ENCODE data around the gene ZNF91. TPM values are rescaled to one million over a fixed set of nuclear protein-coding genes. Genes with fewer than 3 reads are reported as not detected.
"Not testable (repeated sequence)": the region's sequence is repeated elsewhere in the genome, so short reads cannot be mapped to it uniquely, and the experiment has no call there.

ZNF91 gene
- polyA plus RNA-seq (ENCODE audit: insufficient read length in 3 of 3), result 10 to 100 TPM; 46.6 to 67.2 (median 54.6) TPM
- long read RNA-seq, donor 1, full-length matches to known transcripts, result 12 of 17 reads
- long read RNA-seq, donor 1, partial matches to known transcripts, result 5 of 17 reads
- long read RNA-seq, donor 1, other reads (novel, unspliced or antisense), result 0 of 17 reads
- long read RNA-seq, donor 2, full-length matches to known transcripts, result 13 of 13 reads
- long read RNA-seq, donor 2, partial matches to known transcripts, result 0 of 13 reads
- long read RNA-seq, donor 2, other reads (novel, unspliced or antisense), result 0 of 13 reads
- long read RNA-seq, donor 3, full-length matches to known transcripts, result 23 of 23 reads
- long read RNA-seq, donor 3, partial matches to known transcripts, result 0 of 23 reads
- long read RNA-seq, donor 3, other reads (novel, unspliced or antisense), result 0 of 23 reads
- long read RNA-seq, donor 4, full-length matches to known transcripts, result 40 of 40 reads
- long read RNA-seq, donor 4, partial matches to known transcripts, result 0 of 40 reads
- long read RNA-seq, donor 4, other reads (novel, unspliced or antisense), result 0 of 40 reads
- long read RNA-seq, donor 5, full-length matches to known transcripts, result 66 of 66 reads
- long read RNA-seq, donor 5, partial matches to known transcripts, result 0 of 66 reads
- long read RNA-seq, donor 5, other reads (novel, unspliced or antisense), result 0 of 66 reads
- long read RNA-seq, donor 6, full-length matches to known transcripts, result 43 of 48 reads
- long read RNA-seq, donor 6, partial matches to known transcripts, result 5 of 48 reads
- long read RNA-seq, donor 6, other reads (novel, unspliced or antisense), result 0 of 48 reads
- long read RNA-seq, donor 7, full-length matches to known transcripts, result 17 of 17 reads
- long read RNA-seq, donor 7, partial matches to known transcripts, result 0 of 17 reads
- long read RNA-seq, donor 7, other reads (novel, unspliced or antisense), result 0 of 17 reads
- long read RNA-seq, donor 8, full-length matches to known transcripts, result 52 of 52 reads
- long read RNA-seq, donor 8, partial matches to known transcripts, result 0 of 52 reads
- long read RNA-seq, donor 8, other reads (novel, unspliced or antisense), result 0 of 52 reads
- long read RNA-seq, donor 9, full-length matches to known transcripts, result 15 of 15 reads
- long read RNA-seq, donor 9, partial matches to known transcripts, result 0 of 15 reads
- long read RNA-seq, donor 9, other reads (novel, unspliced or antisense), result 0 of 15 reads
- long read RNA-seq, donor 10, full-length matches to known transcripts, result 19 of 19 reads
- long read RNA-seq, donor 10, partial matches to known transcripts, result 0 of 19 reads
- long read RNA-seq, donor 10, other reads (novel, unspliced or antisense), result 0 of 19 reads
- long read RNA-seq, donor 11, full-length matches to known transcripts, result 12 of 12 reads
- long read RNA-seq, donor 11, partial matches to known transcripts, result 0 of 12 reads
- long read RNA-seq, donor 11, other reads (novel, unspliced or antisense), result 0 of 12 reads
- long read RNA-seq, donor 12, full-length matches to known transcripts, result 14 of 14 reads
- long read RNA-seq, donor 12, partial matches to known transcripts, result 0 of 14 reads
- long read RNA-seq, donor 12, other reads (novel, unspliced or antisense), result 0 of 14 reads
- long read RNA-seq, donor 13, full-length matches to known transcripts, result 36 of 36 reads
- long read RNA-seq, donor 13, partial matches to known transcripts, result 0 of 36 reads
- long read RNA-seq, donor 13, other reads (novel, unspliced or antisense), result 0 of 36 reads
- long read RNA-seq, donor 14, full-length matches to known transcripts, result 17 of 17 reads
- long read RNA-seq, donor 14, partial matches to known transcripts, result 0 of 17 reads
- long read RNA-seq, donor 14, other reads (novel, unspliced or antisense), result 0 of 17 reads
- long read RNA-seq, donor 15, full-length matches to known transcripts, result 12 of 12 reads
- long read RNA-seq, donor 15, partial matches to known transcripts, result 0 of 12 reads
- long read RNA-seq, donor 15, other reads (novel, unspliced or antisense), result 0 of 12 reads
- long read RNA-seq, donor 16, full-length matches to known transcripts, result 82 of 82 reads
- long read RNA-seq, donor 16, partial matches to known transcripts, result 0 of 82 reads
- long read RNA-seq, donor 16, other reads (novel, unspliced or antisense), result 0 of 82 reads

DNA sequence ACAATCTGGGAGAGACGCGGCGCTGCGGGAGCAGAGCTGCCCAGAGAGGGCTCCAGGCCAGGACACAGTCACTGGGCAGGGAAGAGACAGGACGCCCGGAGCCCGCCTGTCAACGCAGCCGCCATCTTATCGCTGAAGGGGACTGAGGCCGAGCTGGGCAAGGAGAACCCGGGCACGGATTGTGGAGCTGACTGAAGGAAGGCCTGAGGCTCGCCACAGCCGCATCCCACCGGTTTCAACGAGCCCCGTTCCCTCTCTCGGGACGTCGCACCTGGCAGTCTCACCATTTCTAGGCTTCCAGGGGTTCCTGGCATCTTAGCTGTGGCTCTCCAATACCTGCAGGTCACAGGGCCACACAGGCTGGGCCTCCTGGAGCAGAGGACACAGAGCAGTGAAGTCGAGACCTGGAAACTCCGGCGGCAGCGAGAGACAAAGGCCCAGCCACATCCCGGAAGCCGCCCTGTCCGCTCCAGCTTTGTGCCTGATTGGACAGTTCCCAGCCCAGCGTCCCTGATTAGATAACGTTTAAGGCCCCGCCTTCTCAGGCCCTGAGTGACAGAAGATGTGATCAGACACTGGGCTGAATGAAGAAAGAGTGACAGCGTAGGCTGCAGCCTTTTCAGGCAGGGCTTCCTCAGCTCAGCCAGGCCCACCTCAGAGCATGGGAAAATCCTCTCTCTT lies at the start of gene ZNF91:
Gene ZNF91 (minus strand): TSS at position 431 of the 681 bp plus-strand sequence. CDS start 117 bp downstream, at position 314.
- peak; percentile 85 to 98 (median 92) for DNase-seq (ENCODE audit: extremely low read depth in 1 of 11, low read depth in 9 of 11, low spot score in 4 of 11)

GRCh38 chr19:23440791-23441190 lies 45.5 kb upstream of the ZNF91 start:
- no peak for DNase-seq (ENCODE audit: extremely low read depth in 1 of 11, low read depth in 9 of 11, low spot score in 4 of 11)

- no peak for DNase-seq (ENCODE audit: extremely low read depth in 1 of 11, low read depth in 9 of 11, low spot score in 4 of 11)
These were observed 44.9 kb upstream of the ZNF91 start for GRCh38 chr19:23440207-23440606.

DNA sequence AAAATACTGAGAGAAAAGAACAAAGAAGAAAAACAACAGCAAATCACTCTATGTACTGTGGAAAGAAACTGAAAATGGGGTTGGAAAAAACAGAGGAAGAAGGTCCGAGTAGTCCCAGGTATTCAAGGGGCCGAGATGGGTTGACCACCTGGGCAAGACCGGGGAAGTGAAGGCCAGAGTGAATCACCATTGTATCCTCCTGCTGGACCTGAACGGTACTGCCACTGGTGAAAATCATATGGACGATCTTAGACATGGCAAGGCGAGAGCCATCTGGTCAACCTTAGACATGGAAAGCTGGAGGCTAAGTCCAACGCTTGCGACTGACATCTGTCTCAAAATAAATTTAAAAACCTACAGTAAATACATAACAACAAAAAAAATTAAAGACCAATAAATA lies 44.4 kb upstream of the ZNF91 start:
- DNase-seq (ENCODE audit: extremely low read depth in 1 of 11, low read depth in 9 of 11, low spot score in 4 of 11), result no peak

- no peak for DNase-seq (ENCODE audit: extremely low read depth in 1 of 11, low read depth in 9 of 11, low spot score in 4 of 11)
These were observed 42.6 kb upstream of the ZNF91 start for GRCh38 chr19:23437901-23438300.

- DNase-seq (ENCODE audit: extremely low read depth in 1 of 11, low read depth in 9 of 11, low spot score in 4 of 11), result no peak
These were observed 41.7 kb upstream of the ZNF91 start for GRCh38 chr19:23436944-23437343.

DNA sequence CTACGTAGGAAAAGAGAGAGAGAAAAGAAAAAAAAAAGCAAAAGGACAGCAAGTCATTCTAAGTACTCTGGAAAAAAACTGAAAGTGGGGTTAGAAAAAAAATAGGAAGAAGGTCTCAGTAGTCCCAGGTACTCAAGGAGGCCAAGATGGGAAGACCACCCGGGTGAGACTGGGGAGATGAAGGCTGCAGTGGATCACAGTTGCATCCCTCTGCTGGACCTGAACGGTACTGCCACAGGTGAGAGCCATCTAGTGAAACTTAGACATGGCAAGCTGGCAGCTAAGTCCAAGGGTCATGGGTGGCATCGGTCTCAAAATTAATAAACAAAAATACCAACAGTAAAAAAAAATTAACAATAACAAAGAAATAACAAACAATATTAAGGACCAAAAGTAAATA lies 41.0 kb upstream of the ZNF91 start:
- no peak for DNase-seq (ENCODE audit: extremely low read depth in 1 of 11, low read depth in 9 of 11, low spot score in 4 of 11)

DNA sequence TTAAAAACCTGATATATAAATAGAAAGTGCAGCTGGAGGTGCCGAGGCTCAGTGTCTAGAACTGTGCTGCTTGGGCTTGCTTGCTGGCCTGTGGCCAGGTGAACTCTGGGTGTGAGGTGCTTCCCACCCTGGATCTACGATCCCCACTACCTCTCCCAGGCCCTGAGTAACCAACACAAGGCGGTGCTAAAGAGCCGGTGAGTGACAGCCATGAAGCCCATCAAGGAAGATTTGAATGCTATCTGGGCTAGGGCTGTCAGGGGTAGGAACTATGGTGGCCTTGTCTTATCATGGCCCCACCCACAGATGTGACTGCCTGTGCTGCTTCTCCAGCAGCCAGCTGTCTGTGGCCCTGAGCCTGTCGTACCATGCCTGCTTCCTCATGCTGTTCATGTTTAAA lies 25.6 kb upstream of the ZNF91 start:
- DNase-seq (ENCODE audit: extremely low read depth in 1 of 11, low read depth in 9 of 11, low spot score in 4 of 11), result no peak

- not testable (repeated sequence) for DNase-seq (ENCODE audit: extremely low read depth in 1 of 11, low read depth in 9 of 11, low spot score in 4 of 11)
These were observed 24.0 kb upstream of the ZNF91 start for GRCh38 chr19:23419261-23419660.

DNA sequence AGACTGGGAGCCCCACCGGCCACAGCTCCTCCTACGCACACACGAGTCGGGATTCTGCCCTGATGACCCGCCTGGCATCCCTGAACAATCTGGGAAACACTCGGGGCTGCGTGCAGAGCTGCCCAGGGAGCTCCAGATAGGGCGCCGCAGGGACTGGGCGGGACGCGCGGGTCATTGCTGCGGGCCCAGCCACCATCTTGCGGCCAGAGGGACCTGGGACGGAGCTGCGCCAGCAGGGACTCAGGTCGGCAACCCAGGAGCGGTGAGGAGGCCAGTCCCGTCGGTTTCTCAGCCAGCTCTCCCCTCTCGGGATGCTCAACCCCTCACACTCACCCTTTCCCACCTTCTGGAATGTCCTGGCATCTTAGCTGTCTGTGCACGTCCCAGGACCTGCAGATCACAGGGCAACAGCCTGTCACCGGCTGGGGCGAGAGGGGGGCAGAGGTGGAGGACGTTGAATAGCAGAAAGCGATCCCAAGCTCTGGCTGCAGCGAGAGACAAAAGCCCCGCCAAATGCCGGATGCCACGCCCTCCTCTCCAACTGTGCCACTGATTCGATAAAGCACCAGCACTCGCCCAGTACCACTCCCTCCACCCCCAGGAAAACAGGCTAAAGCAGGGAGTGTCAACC lies 20.4 kb upstream of the ZNF91 start:
- DNase-seq (ENCODE audit: extremely low read depth in 1 of 11, low read depth in 9 of 11, low spot score in 4 of 11), result peak in 9 of 11 donors; percentile 40 to 69 (median 50)

DNA sequence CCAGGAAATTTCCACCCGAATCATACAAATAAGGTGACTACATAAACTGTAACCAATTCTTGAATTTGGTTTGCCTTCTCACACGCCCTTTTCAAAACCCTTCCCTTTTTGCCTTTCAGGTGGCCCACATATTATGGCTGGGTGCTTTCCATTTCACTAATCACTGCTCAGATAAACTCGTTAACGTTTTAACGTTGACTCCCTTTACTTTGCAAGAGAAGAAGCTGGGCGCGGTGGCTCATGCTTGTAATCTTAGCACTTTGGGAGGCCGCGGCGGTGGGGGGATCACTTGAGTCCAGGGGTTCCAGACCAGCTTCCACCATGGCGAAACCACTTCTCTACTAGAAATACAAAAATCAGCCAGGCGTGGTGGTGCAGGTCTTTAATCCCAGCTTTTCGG lies 19.8 kb upstream of the ZNF91 start:
- peak in 1 of 11 donors; percentile 18 for DNase-seq (ENCODE audit: extremely low read depth in 1 of 11, low read depth in 9 of 11, low spot score in 4 of 11)

DNA sequence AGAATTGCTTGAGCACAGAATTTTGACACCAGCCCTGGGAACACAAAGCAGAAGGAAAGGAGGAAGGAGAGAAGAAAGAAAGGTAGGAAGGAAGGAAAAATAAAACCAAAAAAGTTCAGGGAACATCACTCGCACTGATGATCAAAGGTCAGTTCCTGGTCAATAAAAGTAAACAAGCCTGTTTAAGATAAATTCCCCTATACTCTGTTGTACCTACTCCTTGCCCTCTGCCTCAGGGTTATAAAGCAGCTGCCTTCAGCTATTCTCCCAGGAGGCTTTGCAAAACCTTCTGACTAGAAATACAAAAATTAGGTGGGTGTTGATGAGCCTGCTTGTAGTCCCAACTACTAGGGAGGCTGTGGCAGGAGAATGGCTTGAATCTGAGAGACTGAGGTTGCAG lies 14.9 kb upstream of the ZNF91 start:
- no peak for DNase-seq (ENCODE audit: extremely low read depth in 1 of 11, low read depth in 9 of 11, low spot score in 4 of 11)

GRCh38 chr19:23409392-23410048 lies 14.2 kb upstream of the ZNF91 start:
- no peak for DNase-seq (ENCODE audit: extremely low read depth in 1 of 11, low read depth in 9 of 11, low spot score in 4 of 11)

GRCh38 chr19:23407616-23408133 lies 12.4 kb upstream of the ZNF91 start:
- DNase-seq (ENCODE audit: extremely low read depth in 1 of 11, low read depth in 9 of 11, low spot score in 4 of 11), result no peak

DNA sequence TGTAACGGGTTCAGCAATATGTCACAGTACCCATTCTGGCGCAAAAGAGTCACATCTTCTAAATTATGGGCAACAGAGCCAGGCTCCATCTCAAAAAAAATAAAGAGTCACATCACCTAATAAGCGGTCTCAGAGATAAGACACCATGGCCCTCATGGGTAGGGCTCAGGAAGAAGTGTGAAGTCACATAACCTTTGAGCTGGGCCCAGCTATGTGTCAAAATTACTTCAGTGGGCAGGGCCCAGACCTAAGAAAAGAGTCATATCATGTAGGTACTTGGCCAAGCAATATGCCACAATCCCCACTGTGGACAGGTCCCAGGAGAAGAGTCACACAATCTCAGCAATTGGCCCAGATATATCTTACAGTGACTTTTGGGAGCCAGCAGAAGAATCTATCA lies 11.4 kb upstream of the ZNF91 start:
- DNase-seq (ENCODE audit: extremely low read depth in 1 of 11, low read depth in 9 of 11, low spot score in 4 of 11), result no peak

DNA sequence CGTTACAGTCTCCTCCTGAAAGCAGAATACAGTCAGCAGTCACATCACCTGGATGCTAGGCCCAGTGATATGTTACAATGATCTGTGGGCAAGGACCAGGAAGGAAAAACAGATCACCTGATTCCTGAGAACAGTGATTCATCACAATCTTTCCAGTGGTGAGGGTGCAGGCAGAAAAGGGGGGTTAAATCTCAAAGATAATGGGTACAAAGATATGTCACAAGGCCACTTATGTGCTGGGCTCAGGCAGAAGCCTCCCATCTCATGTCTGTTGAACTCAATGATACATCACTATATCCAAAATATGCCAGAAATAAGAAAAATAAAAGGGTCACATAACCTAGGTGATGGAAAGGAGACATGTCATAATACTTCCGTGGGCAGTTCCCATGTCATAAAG lies 10.8 kb upstream of the ZNF91 start:
- no peak for DNase-seq (ENCODE audit: extremely low read depth in 1 of 11, low read depth in 9 of 11, low spot score in 4 of 11)
